GM12891 (cell line): ENCODE results near the gene KRT80.

Source experiments
- POLR2A ChIP-seq: IDR thresholded peaks from 2 replicates; pipeline ENCODE4 v1.6.1; 2011; ENCODE audit warnings: low read depth, low read length, control low read depth
- POLR2AphosphoS5 ChIP-seq: IDR thresholded peaks from 2 replicates; pipeline ENCODE4 v1.6.1; 2011; ENCODE audit warnings: low read depth, low read length, control low read depth
- SPI1 ChIP-seq: IDR thresholded peaks from 2 replicates; pipeline ENCODE4 v1.6.1; 2011; ENCODE audit warnings: low read depth, low read length, control low read depth
- TAF1 ChIP-seq: IDR thresholded peaks from 2 replicates; pipeline ENCODE4 v1.6.1; 2011; ENCODE audit warnings: low read depth, low read length, control low read depth

DNA sequence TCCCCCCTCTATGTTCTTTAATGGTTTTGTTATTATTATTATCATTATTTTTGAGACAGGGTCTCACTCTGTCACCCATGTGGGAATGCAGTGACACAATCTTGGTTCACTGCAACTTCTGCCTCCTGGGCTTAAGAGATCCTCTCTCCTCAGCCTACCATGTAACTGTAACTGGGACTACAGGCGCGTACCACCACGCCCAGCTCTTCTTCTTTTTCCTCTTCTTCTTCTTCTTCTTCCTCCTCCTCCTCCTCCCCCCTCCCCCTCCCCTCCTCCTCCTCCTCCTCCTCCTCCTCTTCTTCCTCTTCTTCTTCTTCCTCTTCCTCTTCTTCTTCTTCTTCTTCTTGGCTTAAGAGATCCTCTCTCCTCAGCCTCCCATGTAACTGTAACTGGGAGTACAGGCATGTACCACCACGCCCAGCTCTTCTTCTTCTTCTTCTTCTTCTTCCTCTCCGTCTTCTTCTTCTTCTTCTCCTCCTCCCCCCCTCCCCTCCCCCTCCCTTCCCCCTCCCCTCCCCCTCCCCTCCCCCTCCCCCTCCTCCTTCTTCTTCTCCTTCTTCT, 35.9 kb upstream of the KRT80 start:
- TF ChIP-seq POLR2A = no peak
- TF ChIP-seq TAF1 = no peak
- no peak for TF ChIP-seq SPI1
- no peak for TF ChIP-seq POLR2AphosphoS5
